Upper lobe of left lung (tissue), 4 donors: ENCODE results near the gene HECTD3.

ENCODE experiments used
- CTCF ChIP-seq, 6 experiments: fragments of 450-650 bp in 4 of 6; fragments of 200-600 bp in 2 of 6; sonication (generic) in 2 of 6; IDR thresholded peaks; one replicate each; pipeline ENCODE4 v1.5.1; 2016 to 2019; ENCODE audit warnings: antibody characterized with exemption in 6 of 6
- POLR2A ChIP-seq, 4 donors: fragments of 450-650 bp; IDR thresholded peaks; one replicate each; pipeline ENCODE4 v1.5.1; 2016 to 2017; ENCODE audit warnings: antibody characterized with exemption in 4 of 4, mild to moderate bottlenecking in 2 of 4
- POLR2AphosphoS5 ChIP-seq, 2 donors: sonication (generic); formaldehyde crosslinking; IDR thresholded peaks; one replicate each; pipeline ENCODE4 v1.5.1; 2017; ENCODE audit warnings: antibody characterized with exemption in 2 of 2

GRCh38 chr1:45002650-45003645 lies 8.2 kb downstream of the HECTD3 start:
- TF ChIP-seq CTCF (IDR thresholded peaks at IDR 0.05) (no peak), POLR2AphosphoS5 (IDR thresholded peaks at IDR 0.05) (no peak), POLR2A (IDR thresholded peaks at IDR 0.05) (no peak)
